Stimulated activated CD4-positive, alpha-beta T cell treated with anti-CD3 and anti-CD28 coated beads, Interleukin-12 subunit alpha, Interleukin-12 subunit beta, amount 100 ng/mL, for 48 hours (primary cell): ENCODE data around the gene CTXN1.
"Not testable (repeated sequence)": the region's sequence is repeated elsewhere in the genome, so short reads cannot be mapped to it uniquely, and the experiment has no call there.

Experiments used
- DNase-seq, 3 donors: peaks; one replicate each; pipeline ENCODE4 v3.0.0-alpha.2; 2020; ENCODE audit warnings: low read depth in 2 of 3, low spot score in 1 of 3

The CTXN1 gene

DNA sequence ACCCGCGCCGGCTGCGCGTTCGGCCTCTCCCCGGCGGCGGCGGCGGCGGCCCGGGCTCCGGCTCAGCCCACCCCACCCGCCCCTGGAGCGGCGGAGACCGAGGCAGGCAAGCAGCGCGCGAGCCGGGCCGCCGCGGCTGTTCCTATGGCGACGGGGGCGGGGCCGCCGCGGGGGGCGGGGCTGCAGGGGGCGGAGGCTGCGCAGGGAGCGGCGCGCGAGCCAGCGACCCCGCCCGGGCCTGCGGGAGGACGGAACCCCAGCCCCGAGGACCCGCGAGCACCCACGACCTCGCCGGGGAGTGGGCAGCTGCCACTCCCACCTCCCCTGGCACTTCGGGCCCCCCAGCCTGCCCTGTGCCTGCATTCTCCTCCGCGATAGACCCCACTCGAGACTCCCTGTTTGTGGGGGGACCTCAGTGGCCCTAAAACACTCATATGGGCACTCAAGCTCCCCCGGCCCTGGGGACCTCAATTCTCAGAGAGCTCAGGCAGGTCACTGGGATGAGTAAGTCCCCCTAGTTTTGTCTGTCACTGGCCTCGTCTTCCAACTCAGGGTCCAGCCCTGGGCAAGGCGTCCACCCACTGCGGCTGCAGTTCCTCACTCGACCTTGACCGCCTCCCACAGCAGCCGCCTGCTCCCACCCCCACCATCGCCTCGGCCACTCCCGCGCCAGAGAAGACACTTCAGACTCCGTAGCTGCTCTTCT is at the start of gene CTXN1:
TSS of gene CTXN1 (minus strand) at position 115 of the 706 bp plus-strand sequence. CDS start 597 bp downstream, outside the sequence.
- DNase-seq = peak; percentile 55 to 73 (median 68)

DNA sequence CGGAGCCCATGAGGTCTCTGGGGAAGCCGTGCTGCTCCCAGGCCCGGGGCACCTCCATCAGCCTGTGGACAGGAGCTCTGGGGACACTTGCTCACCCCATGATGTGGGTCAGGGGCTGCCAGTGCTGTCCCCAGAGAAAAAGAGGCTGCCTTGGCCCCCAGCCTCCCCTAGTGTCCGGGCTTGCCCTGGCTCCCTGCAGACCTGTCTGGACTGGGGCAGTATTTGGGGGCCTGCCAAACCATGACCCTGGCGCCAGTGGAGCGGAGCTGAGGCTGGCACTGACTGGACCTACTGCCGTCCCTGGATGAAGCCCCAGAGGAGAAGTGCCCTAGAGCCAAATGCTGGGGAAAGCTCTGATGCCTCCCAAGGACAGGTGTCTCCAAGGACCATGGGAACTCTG is 49.1 kb upstream of the CTXN1 start:
- no peak for DNase-seq

DNA sequence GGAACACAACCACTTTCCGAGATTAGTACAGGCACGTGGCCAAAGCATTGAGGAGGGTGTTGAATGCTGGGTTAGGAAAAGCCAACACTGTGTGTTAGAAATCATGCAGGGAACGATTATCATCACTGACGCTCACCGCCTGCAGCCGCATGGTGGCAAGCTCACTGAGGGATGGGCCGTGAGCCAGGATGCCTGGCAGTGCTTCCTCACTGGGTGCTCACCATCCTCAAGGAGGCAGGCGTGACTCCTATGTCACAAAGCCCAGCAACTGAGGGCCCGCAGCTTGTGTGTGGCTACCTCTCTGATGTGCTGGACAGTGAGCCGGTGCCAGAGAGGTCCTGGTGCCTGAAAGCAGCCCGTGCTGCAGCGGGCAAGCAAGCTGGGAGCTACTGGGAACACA is 47.9 kb upstream of the CTXN1 start:
- no peak for DNase-seq

DNA sequence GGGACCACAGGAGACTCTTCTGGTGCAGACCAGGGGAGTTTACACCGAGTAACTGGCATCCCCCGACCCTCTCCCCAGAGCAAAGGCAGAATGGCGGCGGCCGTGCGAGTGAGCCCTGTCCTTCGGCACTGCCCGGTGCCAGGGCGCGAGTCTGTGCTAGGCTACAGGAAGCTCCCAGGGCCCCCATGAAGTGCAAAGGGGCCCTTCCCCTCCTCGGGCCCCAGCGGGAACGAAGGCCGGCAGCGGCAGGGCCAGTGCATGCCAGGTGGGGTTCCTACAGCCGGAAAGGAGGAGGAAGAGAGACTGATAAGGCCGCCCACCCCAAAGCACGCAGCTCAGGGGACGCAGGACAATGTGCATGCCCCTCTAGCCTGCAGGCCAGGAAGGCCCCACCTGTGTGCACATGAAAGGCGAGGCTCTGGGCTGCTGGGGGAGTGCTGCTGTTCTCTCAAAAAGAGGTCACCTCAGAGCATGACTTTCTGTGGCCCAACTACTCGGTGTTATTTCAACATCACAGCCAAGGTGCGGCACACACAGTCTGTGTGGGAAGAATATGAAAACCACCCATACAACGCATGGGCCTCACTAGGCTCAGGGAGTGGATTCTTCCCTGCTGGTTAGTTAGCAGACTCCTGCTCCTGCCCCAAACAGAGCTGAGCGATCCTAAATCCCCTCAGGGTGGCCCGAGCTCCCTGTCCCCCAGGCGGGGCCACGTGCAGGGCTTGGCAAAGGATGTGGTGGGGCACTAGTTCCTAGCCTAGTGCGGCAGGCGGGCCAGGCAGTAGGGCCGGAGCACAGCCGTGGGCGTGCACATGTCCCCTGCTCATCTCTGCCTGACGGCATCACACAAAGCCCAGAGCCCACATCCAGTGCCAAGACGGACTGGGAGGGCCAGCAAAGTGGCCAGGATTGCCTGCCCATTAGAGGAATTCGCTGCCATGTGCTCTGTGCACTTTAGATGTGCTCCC is 45.9 kb upstream of the CTXN1 start:
- DNase-seq = no peak

DNA sequence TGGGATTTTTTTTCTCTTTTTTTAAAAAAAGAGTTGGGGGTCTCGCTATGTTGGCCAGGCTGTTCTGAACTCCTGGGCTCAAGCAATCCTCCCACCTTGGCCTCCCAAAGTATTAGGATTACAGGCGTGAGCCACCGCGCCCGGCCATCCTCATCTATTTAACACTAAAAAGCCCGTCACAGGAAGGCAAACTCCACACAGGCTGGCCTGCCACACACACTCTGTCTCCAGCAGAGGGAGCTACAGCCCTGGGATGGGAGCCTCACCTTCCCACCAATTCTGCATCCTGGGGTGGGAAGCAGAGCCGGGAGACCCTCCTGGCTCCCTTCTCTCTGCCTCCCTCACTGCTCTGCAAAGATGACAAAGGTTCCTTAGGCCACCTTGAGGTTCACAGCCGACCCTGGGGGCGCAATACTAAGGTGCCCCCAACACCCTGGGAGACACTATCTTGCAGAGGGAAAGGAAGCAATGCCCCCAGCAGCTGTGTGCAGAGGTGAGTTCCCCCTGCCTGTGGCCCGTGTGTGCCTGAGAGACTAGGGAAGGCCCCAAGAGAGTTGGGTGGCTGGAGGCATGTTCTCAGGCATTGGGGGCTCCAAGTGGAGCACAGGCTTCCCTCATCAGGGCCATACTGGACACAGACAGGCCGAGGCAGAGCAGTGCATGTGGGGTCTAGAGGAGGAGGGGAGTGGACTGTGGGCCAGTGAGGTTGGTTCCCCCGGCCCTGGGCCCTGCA is 44.9 kb upstream of the CTXN1 start:
- DNase-seq = peak in 2 of 3 donors; percentile 5 to 25

DNA sequence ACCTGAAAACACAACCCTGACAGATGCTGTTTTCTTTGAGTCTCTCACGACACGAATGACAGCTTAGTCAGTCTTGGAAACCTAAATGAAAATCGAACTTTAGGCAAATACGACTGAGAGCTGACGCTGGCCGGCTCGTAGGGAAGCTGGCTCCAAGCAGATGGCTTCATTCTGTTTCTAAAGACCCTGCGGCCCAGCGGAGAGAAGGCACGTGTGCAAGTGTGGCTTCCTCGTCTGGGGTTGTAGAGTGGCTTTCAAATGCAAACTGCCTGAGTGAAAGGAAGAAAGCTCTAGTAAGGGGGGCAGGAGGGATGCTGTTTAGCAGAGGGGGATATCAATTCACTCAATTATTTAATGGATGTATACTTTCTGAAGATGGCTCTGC is 43.6 kb upstream of the CTXN1 start:
- DNase-seq = no peak

DNA sequence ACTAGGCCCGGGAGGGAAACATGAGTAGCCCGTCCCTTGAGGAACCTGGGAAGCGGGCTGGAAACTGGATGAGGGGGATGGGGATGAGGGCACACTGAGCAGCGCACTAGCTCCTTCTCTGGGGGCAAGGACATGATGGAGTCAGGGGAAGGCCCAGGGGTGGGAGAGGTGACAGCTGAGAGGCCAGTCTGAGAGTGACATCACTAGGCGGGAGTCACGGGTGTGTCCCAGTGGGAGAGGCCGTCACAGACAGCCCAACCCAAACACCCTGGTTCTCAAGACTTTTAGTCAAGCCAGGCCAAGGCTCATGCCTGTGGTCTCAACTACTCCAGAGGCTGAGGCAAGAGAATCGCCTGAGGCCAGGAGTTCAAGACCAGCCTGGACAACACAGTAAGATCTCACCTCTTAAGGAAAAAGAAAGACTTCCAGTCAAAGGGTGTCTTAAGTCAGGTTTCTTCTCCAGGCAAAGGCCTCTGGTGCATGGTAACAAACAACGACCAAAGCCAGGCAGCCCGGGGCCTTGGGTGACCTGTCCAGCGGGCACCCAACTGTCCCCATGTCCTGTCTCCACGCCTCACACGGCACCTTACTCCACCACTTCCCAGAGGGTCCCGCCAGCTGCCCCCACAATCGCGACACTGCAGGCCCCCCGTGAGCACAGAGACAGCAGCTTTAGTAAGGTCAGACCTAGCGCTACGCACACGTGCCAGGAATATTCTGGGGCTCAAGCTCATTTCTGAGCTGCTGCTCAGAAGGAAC is 43.0 kb upstream of the CTXN1 start:
- no peak for DNase-seq

DNA sequence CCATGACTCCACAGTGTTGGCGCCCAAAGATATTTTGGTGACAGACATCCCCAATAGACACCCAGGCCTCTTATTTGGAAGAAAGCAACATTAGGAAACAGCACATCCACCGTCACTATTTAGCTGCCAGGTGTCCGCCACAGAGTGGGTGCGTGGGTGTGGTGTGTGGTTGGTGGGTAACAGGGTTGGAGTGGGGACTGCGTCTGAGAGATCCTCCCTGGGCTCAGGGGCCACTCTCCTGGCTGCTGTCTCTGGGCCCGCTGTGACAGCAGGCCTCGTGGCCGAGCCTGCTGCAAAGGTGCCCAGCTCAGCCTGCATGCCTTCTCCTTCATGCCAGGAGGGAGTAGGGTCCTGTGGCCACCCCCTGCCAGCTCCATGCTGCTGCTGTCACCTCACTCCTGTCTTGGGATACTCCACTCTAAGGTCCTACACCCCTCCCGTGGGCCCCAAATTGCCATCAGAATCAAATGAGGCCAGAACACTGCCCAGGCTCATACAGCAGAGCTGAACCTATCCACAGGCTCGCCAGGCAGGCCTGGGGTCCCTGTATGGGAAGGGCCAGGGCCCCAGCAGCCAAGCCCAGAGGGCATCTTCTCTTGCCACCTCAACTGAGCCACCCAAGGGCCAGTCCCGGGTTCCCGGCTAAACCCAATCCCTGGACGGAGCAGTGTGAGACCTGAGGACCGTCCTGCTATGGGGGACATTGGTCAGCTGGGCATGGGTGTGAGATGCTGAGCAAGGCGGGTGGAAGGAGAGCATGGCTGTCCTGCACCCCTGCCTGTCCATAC is 42.3 kb upstream of the CTXN1 start:
- no peak for DNase-seq

DNA sequence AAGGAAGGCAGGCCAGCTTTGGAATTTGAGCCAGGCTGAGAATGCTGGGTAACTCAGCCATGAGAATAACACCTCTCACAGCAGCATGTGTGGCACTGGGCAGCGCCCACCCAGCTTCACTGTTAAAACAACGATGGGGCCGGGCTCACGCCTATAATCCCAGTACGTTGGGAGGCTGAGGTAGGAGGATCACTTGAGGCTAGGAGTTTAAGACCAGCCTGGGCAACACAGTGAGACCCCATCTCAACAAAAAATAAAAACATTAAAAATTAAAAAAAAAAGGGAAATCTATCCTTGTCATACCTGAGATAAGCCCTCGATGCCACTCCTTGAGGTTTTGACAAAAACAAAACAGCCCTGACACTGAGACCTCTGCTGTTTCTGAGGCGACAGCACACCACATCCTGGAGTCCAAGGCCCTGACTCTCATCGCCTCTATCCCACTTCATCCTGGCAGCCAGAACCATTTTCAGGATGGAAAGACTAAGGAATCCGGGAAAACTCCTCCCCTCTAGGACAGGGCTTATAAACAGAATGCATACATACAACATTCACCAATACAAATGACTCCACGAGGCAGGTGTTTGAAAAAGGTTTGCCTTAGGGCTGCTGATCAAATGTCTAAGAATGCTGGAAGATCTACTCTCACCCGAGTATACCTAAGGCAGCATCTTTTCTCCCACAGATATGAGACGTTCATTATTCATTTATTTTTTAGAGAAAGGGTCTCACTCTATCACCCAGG is 40.2 kb upstream of the CTXN1 start:
- no peak for DNase-seq

DNA sequence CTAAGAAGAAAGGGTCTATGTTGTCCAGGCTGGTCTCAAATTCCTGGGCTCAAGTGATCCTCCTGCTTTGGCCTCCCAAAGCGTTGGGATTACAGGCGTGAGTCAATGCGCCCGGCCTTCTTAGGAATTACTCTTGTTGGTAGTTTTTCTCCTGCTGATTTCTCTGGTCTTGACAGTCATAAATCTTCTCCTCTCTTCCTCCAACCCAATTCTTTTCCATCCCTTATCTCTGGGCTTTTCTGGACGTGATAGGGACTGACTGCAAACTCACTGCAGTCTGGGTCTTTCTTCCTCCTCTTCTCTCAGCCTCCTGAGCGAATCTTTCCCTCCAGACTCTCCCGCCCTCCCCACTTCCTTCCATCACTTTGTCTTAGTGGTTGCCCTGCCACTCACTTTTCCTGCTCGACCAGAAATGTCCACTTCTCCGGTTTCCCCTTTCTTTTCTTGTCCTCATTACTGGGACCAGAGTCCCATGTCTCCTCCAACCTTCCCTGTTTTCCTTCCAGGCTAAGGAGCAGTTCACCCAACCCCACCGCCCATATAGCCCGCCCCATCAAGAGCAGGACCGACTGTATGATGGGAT is 39.4 kb upstream of the CTXN1 start:
- no peak for DNase-seq

DNA sequence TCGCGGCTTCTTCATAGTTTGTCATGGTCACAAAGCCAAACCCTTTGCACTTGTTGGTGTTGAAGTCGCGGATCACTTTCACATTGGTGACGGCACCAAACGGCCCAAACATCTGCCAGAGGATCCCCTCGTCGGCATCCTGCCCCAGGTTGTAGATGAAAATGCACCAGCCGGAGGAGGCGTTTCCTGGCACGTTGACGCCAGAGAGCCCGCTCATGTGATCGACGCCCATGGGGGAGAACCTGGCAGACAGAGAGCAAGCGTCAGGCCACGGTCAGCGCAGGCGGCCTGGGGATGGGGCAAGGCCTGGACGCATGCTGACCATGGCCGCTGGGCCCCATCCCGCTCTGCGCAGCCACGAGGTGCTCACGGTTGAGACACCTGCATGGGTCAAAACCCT is 37.6 kb upstream of the CTXN1 start:
- DNase-seq = no peak

DNA sequence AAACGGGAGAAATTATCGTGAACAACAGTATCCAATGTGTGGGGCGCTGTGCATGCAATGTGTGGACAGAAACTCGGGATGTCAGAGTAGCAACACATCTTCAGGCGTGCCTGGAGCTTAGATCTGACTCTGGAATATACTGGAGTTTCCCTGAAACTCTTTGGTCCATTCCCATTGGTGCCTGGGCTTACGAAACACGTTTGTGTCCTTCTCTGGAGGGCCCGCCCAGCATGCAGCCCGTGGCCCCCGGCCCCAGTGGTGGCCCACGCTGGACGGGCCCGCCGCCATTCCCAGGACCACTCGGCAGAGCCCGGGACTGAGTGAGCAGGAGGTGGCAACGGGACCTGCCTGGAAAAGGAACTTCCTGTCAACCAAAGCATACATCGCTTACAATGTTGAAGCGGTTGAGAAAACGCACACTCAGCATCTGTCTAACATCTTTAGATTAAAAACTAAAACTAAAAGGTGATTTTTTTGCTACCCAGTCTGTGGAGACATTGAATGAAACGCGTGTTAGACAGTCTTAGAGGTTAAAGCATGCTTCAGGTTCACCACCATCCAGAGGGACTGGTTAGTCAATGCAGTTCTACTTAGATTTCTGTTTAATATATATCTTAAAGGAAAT is 36.8 kb upstream of the CTXN1 start:
- DNase-seq = no peak

DNA sequence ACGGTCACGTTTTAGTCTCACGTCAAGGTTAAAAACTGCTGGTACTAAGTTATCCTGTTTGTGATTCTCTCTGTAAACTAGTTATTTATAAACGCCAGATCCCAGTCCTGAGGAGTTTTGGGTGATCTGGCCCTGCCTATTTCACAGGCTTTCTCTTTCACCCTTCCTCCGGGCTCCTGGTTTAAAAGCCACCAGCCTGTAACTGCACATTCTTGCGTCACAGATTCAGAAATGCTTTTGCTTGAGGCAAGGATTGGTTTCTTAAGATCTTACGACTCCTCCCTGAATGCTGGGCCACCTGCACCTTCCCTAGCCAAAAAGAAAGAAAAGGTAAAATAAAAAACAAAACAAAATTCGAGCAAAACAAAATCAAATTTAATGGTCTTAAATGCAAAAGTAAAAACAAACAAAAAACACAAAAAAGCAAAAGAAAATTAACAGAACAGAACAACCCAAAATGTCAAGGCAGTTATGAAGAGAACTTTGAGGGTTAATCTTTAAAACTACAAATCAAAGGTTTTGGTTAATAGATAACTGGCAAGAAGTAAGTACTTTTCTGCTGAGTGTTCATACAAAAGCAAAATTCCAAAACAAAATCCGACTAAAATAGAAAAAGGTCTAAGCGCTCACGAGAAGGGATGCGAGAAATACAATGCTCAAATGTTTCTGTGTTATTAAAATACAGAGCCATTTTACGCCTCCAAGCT is 36.1 kb upstream of the CTXN1 start:
- no peak for DNase-seq

DNA sequence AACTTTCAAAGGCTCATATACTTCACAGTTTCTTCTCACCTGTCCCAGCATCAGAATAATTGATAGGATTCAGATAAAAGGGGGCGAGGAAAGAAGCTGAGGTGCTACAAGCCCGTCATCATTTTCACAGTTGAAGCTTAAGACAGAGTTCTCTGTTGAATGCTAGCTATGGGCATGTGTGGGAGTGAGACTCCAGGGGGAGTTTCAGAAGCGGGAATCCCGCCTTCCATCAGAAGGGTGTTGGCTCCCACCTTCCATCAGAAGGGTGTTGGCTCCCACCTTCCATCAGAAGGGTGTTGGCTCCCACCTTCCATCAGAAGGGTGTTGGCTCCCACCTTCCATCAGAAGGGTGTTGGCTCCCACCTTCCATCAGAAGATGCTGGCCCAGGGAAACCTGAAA is 35.1 kb upstream of the CTXN1 start:
- DNase-seq = not testable (repeated sequence)

DNA sequence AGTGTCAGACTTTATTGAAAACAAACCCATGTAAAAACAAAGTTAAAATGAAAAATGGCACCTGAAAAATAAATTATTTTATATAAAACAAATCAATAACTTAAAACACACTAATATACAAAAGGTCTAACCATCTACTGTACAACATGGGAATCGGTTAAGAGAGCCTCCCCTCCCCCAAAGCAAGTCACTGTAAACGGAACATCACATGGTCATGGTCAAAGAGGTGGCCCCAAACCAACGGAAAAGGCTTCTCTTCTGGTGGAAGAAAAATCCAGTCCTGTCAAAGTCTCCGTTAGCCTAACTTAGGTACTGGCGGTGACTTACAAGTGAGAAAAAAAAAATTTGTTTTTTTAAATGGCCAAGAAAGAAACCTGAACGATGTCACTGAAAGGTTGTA is 33.3 kb upstream of the CTXN1 start:
- DNase-seq = no peak

DNA sequence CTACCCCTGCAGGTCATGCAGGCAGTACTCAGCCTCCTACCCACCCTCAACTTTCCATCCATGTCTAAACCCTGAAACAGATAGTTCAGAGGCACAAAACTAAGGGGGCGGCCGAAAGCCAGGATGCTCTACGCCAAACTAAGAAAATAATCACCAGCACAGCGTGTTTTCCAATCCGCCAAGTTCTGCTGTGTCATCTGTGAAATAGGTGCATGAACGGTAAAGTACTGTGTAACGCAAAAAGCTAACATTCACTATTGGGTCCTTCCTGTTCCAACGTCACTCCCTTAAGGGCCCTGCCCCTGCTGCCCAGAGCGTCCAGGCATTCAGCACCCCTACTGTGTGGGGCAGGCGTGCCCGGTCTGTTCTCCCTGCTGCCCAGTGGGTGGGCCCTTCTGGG is 29.8 kb upstream of the CTXN1 start:
- no peak for DNase-seq

DNA sequence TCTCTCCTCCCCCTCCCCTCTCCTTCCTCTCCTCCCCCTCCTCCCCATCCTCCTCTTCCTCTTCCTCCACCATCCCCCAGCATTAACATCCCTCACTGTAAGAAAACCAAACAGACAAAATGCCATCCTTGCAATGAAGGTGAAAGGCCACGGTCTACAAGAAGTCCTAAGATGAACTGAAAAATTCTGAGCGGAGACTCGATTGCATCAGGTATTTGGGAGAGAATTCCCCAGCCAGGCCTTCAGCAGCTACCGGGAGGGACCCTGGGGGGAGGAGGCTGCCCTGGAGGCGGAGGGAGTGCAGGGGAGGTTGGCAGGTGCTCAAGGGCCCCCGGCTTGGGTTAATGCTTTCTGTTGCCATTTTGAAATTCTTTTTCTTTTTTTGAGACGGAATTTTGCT is 27.6 kb upstream of the CTXN1 start:
- DNase-seq = no peak

DNA sequence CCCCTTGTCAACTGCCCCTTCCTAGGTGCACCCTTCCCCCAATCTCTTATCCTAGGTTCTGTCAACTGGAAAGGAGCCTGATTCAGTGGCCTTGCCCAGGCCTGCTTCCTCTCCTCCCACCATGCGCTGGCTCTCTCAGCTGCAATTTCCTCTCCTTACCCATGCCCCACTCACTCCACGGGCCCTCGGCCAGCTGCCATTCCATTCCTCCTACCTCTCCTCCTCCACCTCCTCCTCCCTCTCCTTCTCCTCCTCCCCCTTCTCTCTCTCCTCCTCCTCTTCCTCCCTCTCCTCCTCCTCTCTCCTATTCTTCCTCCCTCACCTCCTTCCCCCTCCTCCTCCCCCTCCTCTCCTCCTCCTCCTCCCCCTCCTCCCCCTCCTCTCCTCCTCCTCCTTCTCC is 27.1 kb upstream of the CTXN1 start:
- no peak for DNase-seq
